ENCODE data around the gene DYNLRB2.

DYNLRB2 gene

DNA sequence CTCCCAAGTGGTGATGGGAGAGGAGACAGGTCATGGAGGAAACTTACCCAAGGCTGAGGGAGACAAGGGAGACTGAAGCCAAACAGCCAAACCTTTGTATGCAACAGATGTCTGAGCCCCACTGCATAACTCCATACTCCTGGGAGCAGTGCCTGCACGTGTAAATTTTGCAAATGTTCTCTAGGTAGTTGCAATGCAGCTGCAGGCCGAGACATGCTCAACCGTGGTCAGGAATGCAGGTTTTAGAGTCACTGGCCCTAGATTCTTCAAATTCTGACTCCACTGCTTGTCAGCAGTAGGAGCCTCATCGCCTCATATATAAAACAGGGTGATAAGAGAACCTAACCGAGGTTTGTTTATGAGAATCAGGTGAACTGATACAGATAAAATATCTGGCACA, 11.5 kb downstream of the DYNLRB2 start:
- DNase-seq (ENCODE audit: low spot score), result no peak

DNA sequence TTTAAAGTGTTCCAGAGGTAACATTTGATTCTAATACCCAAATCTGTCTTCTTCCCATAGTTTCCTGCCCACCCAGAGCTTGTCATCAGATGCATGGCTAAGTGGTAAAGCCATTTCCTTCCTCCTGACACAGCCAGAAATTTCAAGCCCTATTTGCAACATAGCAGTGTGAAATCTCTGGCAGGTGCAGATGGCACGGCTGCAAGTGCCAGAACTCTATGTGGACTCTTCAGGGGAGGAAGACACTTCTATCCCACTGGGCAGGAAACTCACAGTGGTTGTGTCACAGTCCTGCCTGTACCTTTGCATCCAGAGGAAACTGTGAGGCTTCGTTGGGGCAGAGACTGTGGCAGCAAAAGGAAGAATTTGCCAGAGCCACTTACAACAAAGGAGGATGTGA, 13.2 kb downstream of the DYNLRB2 start:
- DNase-seq (ENCODE audit: low spot score), result no peak

DNA sequence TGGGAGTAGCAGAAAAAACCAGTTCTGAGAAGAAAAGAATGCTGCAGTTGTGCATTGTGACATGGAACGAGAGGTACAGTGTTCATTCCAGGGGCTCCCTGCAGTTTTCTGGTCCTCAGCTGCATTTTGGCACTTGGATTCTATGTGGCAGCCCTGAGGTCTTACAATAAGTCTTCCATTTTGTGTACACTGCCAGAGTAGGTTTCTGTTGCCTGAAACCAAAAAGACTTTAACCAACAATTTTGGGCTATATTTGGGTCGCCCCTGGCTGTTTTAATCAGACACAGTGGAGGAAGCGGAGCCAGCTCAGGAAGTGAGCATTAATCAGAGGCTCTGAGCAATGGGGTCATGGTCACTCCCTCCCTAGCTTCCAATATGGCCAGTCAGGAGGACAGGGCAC, 15.7 kb downstream of the DYNLRB2 start:
- no peak for DNase-seq (ENCODE audit: low spot score)

DNA sequence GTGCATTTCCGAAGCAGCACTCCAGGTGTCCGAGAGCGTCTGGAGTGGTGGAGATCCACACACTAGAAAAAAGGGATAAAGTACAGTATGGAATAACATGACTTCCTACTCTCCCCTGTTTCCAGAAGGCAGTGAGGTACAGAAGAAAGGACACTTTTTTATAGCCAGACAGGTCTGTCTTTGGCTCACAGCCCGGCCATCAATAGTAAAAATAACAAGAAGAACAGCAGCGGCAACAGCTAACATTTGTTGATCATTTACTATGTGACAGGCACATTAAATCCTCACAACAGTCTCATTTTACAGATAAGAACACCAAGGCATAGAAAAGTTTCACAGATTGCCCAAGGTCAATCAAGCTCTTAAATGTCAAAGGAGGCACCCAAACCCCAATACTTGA, 16.2 kb downstream of the DYNLRB2 start:
- DNase-seq (ENCODE audit: low spot score), result no peak

DNA sequence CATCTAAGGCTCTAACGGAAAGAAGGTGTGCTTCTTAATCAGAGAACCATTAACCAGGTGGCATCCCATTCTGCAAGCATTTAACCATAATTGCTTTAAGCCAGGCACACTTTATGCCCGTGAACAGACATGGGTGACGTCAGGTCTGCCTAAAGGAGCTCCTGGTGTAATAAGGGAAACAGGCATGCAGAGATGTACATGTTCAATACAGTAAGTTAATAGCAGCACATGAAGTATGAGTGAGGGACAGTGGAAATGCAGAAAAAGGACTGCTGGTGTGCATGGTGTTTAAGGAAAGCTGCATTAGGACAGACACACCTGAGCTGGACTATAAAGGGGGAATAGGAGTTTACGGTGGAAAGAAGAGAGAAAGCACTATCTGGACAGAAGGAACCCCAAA, 18.6 kb downstream of the DYNLRB2 start:
- no peak for DNase-seq (ENCODE audit: low spot score)

DNA sequence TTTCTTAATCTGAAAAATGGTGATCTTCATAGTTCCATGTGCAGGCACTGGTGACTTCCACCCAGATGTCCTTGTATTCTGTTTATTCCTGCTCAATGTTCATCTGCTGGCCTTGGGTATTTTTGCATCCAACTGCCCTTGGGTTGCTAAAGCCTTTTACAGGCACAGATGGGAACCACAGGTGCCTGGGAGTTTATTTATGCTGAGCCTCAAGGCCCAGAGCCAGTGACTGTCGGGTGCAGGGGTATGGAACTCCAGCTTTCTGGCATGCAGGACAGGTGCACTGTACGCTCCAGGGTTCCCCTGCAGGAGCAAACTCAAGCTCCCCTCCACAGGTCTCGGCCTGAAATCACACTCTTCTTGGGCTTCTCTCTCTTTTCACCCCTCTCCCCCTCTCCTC, 22.3 kb downstream of the DYNLRB2 start:
- DNase-seq (ENCODE audit: low spot score), result no peak

DNA sequence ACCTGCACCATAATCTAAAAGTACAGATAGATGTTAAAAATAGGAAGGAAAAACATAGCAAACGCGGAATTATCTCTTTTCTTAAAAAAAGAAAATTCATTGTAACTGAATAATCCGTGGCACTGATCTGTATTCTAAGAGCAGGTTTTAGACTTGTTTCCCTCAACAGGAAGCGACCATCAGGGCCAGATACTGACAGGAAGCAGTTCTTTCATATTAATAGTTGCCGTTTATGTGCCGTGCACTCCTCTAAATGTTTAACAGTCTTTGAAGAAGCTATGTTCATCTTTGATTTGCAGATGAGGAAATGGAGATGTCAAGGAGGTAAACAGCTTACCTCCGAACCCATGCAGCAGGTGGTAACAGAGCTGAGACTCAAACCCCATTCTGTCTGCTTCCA, 23.6 kb downstream of the DYNLRB2 start:
- no peak for DNase-seq (ENCODE audit: low spot score)

DNA sequence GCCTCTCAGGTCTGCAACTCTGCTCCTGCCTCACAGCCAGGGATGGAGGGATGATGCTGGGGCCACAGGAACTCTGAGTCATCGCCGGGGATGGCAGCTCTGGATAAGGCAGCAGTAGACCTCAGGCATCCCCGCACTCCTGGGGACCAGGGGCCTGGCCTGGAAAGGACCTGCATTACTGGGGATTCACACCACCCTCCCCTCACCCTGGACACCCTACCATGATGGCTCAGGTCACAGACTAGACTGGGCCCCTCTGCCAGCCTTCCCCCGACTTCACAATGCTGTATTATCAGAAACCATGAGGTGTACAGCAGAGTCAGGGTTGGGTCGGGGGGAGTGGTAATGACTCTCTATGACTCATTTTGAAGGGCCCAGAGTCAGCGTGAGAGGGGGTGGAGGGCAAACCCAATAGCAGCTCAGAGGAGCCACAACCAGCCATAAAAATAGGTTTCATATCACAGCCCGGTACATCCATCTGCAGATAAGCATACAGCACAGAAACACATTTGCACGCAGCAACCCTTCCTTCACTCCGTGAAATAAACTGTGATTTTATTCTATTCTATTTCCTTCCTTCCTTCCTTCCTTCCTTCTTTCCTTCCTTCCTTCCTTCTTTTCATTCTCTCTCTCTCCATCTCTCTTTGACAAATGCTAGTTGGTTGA, 28.8 kb downstream of the DYNLRB2 start:
- no peak for DNase-seq (ENCODE audit: low spot score)

DNA sequence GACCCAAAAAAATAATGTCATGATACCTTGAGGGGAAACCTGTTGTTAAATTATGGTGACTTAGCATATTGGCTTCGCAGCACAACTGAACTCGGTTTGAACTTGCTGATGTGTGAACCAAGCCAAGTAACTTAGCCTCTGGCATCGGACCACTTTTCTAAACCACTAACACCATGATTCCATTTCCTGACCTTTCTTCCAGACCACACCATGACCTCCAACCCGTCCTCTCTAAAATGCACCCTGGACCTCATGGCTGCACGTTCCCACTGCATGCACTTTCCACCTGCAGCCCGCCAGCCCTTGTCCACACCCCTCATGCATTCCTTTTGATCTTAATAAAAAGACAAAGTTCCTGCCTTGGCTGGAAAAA, 29.3 kb downstream of the DYNLRB2 start:
- no peak for DNase-seq (ENCODE audit: low spot score)

DNA sequence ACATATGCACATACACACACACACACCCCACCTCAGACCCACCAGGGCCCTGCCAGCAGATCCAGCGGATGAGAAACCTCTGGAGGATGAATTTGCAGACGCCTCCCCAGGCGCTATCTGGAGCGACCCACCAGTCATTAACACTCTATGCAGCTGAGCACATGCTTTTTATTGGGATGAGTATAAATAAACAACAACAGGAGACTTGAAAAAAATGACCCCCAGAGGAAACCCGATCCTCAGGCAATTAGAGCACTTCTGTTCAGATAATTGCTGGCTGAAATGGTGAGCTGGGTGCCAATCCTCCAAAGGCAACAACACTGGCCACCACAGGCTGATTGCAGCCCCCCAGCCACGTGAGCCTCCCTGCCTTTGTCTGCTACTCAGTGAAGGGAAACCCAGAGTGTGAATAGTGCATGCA, 32.9 kb downstream of the DYNLRB2 start:
- no peak for DNase-seq (ENCODE audit: low spot score)

DNA sequence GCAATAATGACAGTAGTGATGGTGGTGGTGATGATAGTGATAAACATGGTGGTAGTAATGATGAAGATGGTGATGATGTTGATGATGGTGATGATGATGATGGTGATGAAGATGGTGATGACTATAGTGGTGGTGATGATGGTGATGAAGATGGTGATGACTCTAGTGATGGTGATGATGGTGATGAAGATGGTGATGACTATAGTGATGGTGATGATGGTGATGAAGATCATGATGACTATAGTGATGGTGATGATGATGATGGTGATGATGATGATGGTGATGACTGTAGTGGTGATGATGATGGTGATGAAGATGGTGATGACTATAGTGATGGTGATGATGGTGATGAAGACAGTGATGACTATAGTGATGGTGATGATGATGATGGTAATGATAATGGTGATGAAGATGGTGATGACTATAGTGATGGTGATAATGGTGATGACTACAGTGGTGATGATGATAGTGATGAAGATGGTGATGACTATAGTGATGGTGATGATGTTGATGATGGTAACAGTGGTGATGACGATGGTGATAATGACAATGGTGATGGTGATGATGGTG, 35.6 kb downstream of the DYNLRB2 start:
- DNase-seq (ENCODE audit: low spot score), result no peak

DNA sequence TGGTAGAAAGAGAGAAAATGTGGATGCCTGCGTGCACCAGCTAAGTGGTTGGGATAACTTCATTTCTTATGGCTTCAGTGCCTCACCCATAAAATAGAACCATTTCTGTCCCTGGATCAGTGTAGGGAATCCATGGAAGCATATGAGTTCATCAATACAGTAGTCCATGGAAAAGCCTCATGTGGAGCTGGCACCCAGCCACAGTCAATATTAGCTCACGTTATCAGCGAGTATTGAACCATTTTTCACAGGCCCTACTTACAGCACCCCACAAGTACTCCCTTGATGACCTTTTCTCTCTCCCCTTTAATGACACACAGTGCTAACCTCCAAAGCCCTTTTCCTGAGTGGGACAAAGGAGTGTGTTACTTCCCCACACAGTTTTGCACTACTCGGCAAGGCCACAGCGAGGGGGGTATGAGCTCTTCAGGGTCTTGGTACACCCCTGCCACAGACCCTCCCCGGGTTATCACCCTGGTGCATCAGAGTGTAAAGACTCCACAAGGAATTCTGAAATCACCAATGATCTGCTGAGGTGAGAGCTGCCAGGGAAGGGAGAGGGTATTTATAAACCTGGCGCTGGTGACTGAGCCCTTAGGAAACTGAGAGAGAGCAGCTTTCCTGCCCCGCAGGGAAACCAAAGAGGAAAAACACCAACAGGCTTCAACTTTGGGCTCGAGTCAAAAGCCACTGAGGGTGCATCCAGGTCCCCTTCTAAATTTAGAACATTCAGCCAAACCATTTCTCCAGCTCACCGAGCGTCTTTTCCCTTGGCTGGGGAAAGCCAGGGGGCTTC, 36.9 kb downstream of the DYNLRB2 start:
- DNase-seq (ENCODE audit: low spot score), result no peak

DNA sequence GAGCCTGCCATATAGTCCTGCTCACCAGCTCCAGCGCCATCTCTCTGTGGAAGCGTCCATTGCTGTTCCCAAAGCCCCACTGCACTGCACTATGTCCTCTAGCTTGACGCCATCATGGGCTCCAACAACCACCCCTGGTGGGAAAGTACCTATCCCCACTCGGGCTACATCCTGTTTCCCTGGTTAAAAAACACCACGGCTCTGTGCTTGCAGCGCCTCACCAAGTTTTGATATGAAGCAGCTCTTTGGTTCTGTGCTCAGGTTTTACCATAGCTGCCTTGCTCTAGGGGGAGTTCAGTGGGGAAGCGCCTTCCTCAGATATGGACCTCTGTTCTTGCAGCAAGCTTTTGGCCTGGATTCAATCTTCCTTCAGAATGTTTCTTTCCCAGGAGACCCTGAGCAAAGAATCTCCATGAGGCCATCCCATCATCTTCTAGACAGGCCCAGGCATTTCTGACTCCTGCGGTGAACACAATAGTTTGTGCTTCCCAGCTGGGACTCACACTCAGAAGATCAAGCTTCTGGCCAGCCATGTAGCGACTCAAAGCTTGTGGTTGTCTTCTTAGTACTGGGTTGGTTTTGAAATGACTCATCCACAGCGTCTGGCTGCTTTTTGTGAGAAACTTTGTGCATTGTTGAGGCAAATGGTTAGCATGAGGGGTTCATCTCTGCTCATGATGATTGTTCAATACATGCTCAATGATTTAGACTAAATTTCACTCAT, 39.5 kb downstream of the DYNLRB2 start:
- DNase-seq (ENCODE audit: low spot score), result no peak

DNA sequence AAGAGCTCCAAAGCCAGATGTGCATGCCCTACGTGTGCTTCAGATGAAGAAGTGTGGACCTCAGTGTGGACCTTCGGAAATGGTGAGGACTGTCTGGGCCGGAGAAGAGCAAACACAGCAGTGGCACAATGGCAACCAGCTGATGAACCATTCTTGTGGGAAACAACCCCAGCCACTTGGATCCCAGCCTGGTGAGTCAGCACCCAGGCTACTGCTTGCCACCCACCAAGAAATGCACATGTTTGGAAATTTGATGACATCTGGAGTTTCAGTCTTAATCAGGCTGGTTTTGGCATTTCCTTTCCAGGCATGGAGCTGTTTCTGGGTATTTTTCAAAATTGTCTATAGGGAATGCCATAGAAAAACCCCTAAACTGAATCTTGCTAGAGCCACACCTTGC, 42.7 kb downstream of the DYNLRB2 start:
- DNase-seq (ENCODE audit: low spot score), result no peak

DNA sequence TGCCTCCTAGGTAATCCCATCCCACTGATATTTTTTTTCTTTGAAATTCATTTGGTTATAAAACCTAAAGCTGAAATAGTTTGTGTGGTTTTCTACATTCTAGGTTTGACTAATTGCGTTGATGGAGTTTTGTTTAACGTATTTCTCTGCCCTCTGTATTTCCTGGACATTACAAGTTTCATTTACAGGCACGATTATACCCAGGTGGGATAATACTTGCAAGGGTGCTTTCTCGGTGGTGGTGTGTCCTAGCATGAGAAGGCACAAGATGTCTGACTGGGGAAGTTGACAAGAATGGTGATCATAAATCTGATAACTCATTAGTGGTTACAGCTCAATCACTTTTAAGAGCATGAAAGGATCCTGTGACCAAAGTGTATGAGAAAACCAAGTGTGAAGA, 45.0 kb downstream of the DYNLRB2 start:
- DNase-seq (ENCODE audit: low spot score), result no peak

DNA sequence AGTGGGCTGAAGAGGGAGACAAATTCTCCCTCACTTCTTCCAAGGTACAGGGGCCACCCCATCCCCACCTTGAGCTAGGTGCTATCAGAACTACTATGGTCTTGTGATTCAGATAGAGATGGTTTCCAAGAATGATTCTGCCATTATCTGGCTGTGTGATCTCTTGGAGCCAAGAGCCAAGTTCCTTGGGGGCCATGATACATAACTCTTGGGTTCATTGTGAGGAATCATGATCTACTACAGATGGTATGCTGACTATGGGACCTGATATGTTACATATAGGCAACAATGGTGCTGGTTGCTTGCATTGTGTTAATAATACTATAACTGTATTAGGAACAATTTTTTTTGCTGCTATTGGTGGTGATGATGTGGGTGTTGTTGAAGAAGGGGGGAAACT, 45.7 kb downstream of the DYNLRB2 start:
- DNase-seq (ENCODE audit: low spot score), result no peak

DNA sequence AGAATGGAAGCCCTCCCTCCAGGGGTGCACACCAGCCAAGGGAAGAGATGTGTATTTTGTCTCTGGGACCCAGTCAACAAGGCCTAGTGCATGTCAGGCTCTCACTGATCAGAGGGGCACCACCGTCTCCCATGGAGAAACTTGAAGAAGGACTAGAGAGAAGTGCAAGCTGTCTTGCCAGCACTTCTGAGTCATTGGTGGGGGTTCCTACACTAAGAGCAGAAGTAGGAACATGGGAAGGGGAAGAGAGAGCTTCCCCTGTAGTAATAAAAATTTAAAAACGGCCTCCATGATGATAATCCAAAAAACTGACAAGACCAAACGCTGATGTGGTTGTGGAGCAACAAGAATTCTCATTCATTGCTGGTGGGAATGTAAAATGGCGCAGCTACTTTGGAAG, 46.3 kb downstream of the DYNLRB2 start:
- DNase-seq (ENCODE audit: low spot score), result no peak

DNA sequence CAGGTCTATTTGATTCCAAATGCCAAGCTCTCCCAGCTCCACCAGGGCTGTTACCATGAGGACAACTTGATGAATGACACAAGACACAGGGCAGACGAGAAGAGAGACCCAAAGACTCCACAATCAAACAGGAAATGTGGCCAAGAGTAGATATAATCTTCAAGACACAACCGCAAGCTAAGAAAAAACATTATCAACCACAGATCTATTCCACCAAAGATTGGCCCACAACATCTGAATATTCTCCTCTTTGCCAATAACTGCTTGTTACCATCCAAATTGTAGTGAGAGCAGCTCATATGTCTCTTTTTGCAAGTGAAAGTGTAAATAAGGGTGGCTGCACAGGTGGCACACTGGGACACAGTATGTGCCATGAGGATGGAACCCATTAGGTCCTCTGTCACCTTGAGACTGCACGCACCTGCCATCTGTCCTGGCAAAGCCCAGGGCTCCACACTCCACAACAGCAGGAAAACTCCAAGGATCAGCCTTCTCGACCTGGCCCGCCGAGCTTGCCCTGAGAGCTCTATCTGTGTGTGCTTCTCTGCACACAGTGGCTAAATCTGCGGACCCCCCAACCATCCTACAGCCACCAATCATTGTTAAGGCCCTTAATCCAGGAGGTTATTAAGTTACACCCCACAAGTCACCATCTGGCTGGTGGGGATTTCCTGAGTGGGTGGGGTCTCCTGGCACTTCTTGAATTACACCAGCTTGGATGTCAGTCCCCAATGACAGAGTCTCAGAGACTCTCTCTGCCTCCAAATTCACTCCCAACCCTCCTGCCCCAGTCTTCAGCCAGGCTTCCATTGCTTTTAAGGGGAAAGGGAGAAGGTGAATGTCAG, 50.5 kb downstream of the DYNLRB2 start:
- no peak for DNase-seq (ENCODE audit: low spot score)

DNA sequence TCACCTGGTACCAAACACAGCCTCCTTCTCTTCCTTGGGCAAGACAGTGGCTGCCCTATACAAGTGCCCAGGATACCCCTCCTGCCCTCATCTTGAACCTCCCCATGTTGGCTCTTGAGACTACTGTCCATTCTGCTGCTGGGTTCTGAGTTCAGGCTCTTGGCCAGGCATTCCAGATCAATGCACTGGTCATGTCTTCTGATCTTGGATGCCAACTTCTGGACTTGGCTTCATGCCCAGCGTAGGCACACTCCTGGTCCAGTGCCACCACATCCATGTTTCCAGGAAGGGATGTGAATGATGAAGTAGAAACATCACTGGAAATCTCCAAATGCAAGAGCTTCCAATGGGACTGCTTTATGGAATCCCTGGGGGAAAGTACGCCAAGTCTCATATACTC, 51.5 kb downstream of the DYNLRB2 start:
- DNase-seq (ENCODE audit: low spot score), result no peak

DNA sequence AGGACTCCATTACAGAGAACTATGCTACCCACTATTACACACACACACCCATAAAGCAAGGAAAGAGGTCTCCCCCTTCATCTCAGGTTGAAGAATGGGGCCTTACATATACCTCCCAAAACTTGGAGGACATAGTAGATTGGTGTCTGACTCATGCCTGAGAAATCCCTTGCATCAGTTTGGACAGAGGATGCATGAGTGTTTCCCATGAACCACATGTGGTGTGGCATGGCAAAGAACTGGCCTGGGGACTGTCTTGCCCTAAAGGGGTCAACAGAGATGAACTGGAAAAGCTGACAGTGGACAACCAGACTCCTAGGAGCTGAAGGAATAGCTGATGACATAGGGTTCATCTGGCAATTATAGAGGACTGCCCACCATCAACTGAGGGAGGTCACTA, 54.0 kb downstream of the DYNLRB2 start:
- DNase-seq (ENCODE audit: low spot score), result no peak

DNA sequence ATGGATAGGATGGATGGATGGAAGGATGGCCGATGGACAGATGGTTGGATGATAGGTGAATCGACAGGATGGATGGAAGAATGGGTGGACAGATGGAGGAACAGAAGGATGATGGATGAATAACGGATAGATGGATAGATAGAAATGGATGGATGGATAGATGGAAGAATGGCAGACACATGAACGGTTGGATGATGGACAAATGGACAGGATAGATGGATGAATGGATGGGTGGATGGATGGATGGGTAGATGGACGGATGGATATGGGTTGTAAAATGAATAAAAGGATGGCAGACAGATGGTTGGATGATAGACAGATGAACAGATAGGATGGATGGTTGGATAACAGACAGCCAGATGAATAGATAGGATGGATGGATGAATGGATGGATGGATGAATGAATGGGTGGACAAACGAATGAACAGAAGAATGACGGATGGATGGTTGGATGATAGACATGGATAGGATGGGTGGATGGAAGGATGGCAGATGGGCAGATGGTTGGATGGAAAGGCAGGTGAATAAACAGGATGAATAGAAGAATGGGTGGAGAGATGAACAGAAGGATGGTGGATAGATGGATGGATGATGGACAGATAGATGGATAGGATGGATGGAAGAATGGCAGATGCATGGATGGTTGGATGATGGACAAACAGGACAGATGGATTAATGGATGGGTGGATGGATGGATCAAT, 55.9 kb downstream of the DYNLRB2 start:
- DNase-seq (ENCODE audit: low spot score), result no peak
